WTC11 (cell line): ENCODE data around the gene FRK. TPM values are rescaled to one million over a fixed set of nuclear protein-coding genes. Genes with fewer than 3 reads are reported as not detected.

ENCODE experiments used
- ATAC-seq: fragments of 200-7000 bp; cut with Tn5 transposase; 2 replicates; pipeline ENCODE4 v1.10.0; 2021; ENCODE audit warnings: mild to moderate bottlenecking, moderate library complexity
- CTCF ChIA-PET: fragments of 300-600 bp; sonication (Branson Sonifier 250); formaldehyde crosslinking; loops from one replicate; lab custom pipeline; 2021; ENCODE audit warnings: antibody characterized with exemption; lab: Charles Lee
- POLR2A ChIA-PET: fragments of 350-600 bp; sonication (Branson Sonifier 250); formaldehyde crosslinking; loops from one replicate; lab custom pipeline; 2021; ENCODE audit warnings: antibody characterized with exemption; lab: Charles Lee
- DNase-seq: peaks from one replicate; pipeline ENCODE4 v3.0.0; 2021; ENCODE audit warnings: low spot score
- H3K27ac Mint-ChIP-seq: 2 replicates; pipeline ENCODE4 v1.8.0; 2021; ENCODE audit warnings: mixed read lengths
- H3K27me3 Mint-ChIP-seq: 2 replicates; pipeline ENCODE4 v1.8.0; 2021; ENCODE audit warnings: low read depth, mild to moderate bottlenecking, moderate library complexity, mixed read lengths
- H3K36me3 Mint-ChIP-seq: 2 replicates; pipeline ENCODE4 v1.8.0; 2021; ENCODE audit warnings: mixed read lengths
- H3K4me1 Mint-ChIP-seq: 2 replicates; pipeline ENCODE4 v1.8.0; 2022; ENCODE audit warnings: mixed read lengths
- H3K4me3 Mint-ChIP-seq: 2 replicates; pipeline ENCODE4 v1.8.0; 2021; ENCODE audit warnings: mild to moderate bottlenecking, moderate library complexity, mixed read lengths
- H3K9me3 Mint-ChIP-seq: 2 replicates; pipeline ENCODE4 v1.8.0; 2021; ENCODE audit warnings: mixed read lengths
- ELF4 ChIP-seq: sonication (generic); formaldehyde crosslinking; IDR thresholded peaks from 2 replicates; pipeline ENCODE4 v1.8.1; 2022; ENCODE audit warnings: low read depth, mild to moderate bottlenecking, moderate library complexity, missing genetic modification reagents
- FOXJ3 ChIP-seq: sonication (generic); formaldehyde crosslinking; IDR thresholded peaks from 2 replicates; pipeline ENCODE4 v1.9.0; 2021; ENCODE audit warnings: missing genetic modification reagents, mild to moderate bottlenecking, borderline replicate concordance
- NFYB ChIP-seq: sonication (generic); formaldehyde crosslinking; conservative IDR thresholded peaks from 2 replicates; pipeline ENCODE4 v1.8.0; 2022; ENCODE audit warnings: low read depth, missing genetic modification reagents
- NR1H2 ChIP-seq: sonication (generic); formaldehyde crosslinking; IDR thresholded peaks from 2 replicates; pipeline ENCODE4 v1.9.0; 2021; ENCODE audit warnings: mild to moderate bottlenecking, moderate library complexity, missing genetic modification reagents
- PRRX2 ChIP-seq: fragments of 250-450 bp; sonication (Bioruptor Pico); IDR thresholded peaks from 2 replicates; pipeline ENCODE4 v1.8.0; 2021; ENCODE audit warnings: mild to moderate bottlenecking
- SP1 ChIP-seq: sonication (generic); formaldehyde crosslinking; conservative IDR thresholded peaks from 2 replicates; pipeline ENCODE4 v1.8.1; 2022; ENCODE audit warnings: missing genetic modification reagents
- TCF7 ChIP-seq: sonication (generic); formaldehyde crosslinking; IDR thresholded peaks from 2 replicates; pipeline ENCODE4 v1.8.0; 2022; ENCODE audit warnings: mild to moderate bottlenecking, low read depth, missing genetic modification reagents, moderate library complexity
- TEAD4 ChIP-seq: sonication (generic); formaldehyde crosslinking; IDR thresholded peaks from 2 replicates; pipeline ENCODE4 v1.8.0; 2022; ENCODE audit warnings: mild to moderate bottlenecking, missing genetic modification reagents
- TP53 ChIP-seq: sonication (generic); formaldehyde crosslinking; IDR thresholded peaks from 2 replicates; pipeline ENCODE4 v1.8.1; 2023; ENCODE audit warnings: mild to moderate bottlenecking, missing genetic modification reagents
- ZNF138 ChIP-seq: sonication (generic); formaldehyde crosslinking; conservative IDR thresholded peaks from 2 replicates; pipeline ENCODE4 v1.8.1; 2022; ENCODE audit warnings: mild to moderate bottlenecking, moderate library complexity, missing genetic modification reagents
- ZNF232 ChIP-seq: sonication (generic); formaldehyde crosslinking; IDR thresholded peaks from 2 replicates; pipeline ENCODE4 v1.8.0; 2022; ENCODE audit warnings: mild to moderate bottlenecking, missing genetic modification reagents
- ZNF423 ChIP-seq: fragments of 250-450 bp; sonication (Bioruptor Pico); IDR thresholded peaks from 2 replicates; pipeline ENCODE4 v2.1.2; 2022; ENCODE audit warnings: mild to moderate bottlenecking, moderate library complexity
- total RNA-seq: library from RNA; stranded (reverse); gene quantifications from 3 replicates; pipeline ENCODE4 v1.2.3, GENCODE V29; 2021
- TF ChIP-seq, protein P1 (sequence below): sonication (generic); formaldehyde crosslinking; conservative IDR thresholded peaks from 2 replicates; pipeline ENCODE4 v1.8.1; 2023; ENCODE audit warnings: mild to moderate bottlenecking, low read depth, missing genetic modification reagents, moderate library complexity
- TF ChIP-seq, protein P2 (sequence below): fragments of 250-450 bp; sonication (Bioruptor Pico); conservative IDR thresholded peaks from 2 replicates; pipeline ENCODE4 v1.9.0; 2021; ENCODE audit warnings: mild to moderate bottlenecking
- TF ChIP-seq, protein P3 (sequence below): sonication (generic); formaldehyde crosslinking; IDR thresholded peaks from 2 replicates; pipeline ENCODE4 v1.8.0; 2022; ENCODE audit warnings: mild to moderate bottlenecking, missing genetic modification reagents
- TF ChIP-seq, protein P4 (sequence below): sonication (generic); formaldehyde crosslinking; IDR thresholded peaks from 2 replicates; pipeline ENCODE4 v1.8.1; 2022; ENCODE audit warnings: mild to moderate bottlenecking, moderate library complexity, missing genetic modification reagents
- TF ChIP-seq, protein P5 (sequence below): sonication (generic); formaldehyde crosslinking; IDR thresholded peaks from 2 replicates; pipeline ENCODE4 v1.8.1; 2023; ENCODE audit warnings: mild to moderate bottlenecking, missing genetic modification reagents, moderate library complexity
- TF ChIP-seq, protein P6 (sequence below): fragments of 250-450 bp; sonication (Bioruptor Pico); IDR thresholded peaks from 2 replicates; pipeline ENCODE4 v1.8.0; 2021; ENCODE audit warnings: mild to moderate bottlenecking
- TF ChIP-seq, protein P7 (sequence below): sonication (generic); formaldehyde crosslinking; IDR thresholded peaks from 2 replicates; pipeline ENCODE4 v1.8.1; 2023; ENCODE audit warnings: mild to moderate bottlenecking, moderate library complexity, missing genetic modification reagents

FRK gene
- total RNA-seq, 1 experiment from 2014 or later: 0.13 TPM

DNA sequence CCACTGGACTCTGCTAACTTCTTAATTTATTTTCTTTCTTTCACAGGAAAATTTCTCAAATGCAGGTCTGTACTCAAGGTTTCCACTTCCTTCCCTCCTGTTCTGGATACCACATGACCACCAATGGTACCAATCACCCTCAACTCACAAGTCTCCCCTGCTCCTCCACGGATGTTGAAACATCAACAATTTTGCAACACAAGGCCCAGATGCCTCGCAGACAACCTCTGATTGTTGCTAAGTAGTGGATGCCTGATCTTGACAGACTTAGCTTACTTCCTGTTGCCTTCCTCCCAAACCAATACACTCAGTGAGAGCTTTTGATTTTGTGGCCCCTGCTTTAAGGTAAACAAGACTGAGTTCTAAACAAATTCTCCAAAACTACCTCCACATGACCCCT is 146.6 kb downstream of the FRK start (continued):
- TF ChIP-seq, protein P1, sequence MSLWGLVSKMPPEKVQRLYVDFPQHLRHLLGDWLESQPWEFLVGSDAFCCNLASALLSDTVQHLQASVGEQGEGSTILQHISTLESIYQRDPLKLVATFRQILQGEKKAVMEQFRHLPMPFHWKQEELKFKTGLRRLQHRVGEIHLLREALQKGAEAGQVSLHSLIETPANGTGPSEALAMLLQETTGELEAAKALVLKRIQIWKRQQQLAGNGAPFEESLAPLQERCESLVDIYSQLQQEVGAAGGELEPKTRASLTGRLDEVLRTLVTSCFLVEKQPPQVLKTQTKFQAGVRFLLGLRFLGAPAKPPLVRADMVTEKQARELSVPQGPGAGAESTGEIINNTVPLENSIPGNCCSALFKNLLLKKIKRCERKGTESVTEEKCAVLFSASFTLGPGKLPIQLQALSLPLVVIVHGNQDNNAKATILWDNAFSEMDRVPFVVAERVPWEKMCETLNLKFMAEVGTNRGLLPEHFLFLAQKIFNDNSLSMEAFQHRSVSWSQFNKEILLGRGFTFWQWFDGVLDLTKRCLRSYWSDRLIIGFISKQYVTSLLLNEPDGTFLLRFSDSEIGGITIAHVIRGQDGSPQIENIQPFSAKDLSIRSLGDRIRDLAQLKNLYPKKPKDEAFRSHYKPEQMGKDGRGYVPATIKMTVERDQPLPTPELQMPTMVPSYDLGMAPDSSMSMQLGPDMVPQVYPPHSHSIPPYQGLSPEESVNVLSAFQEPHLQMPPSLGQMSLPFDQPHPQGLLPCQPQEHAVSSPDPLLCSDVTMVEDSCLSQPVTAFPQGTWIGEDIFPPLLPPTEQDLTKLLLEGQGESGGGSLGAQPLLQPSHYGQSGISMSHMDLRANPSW (CRISPR knock-in tag): no peak
- TF ChIP-seq ZNF423 (CRISPR knock-in tag) (no peak), ELF4 (no peak), PRRX2 (CRISPR knock-in tag) (no peak), NFYB (CRISPR knock-in tag) (no peak), TEAD4 (CRISPR knock-in tag) (no peak)
- TF ChIP-seq, protein P2, sequence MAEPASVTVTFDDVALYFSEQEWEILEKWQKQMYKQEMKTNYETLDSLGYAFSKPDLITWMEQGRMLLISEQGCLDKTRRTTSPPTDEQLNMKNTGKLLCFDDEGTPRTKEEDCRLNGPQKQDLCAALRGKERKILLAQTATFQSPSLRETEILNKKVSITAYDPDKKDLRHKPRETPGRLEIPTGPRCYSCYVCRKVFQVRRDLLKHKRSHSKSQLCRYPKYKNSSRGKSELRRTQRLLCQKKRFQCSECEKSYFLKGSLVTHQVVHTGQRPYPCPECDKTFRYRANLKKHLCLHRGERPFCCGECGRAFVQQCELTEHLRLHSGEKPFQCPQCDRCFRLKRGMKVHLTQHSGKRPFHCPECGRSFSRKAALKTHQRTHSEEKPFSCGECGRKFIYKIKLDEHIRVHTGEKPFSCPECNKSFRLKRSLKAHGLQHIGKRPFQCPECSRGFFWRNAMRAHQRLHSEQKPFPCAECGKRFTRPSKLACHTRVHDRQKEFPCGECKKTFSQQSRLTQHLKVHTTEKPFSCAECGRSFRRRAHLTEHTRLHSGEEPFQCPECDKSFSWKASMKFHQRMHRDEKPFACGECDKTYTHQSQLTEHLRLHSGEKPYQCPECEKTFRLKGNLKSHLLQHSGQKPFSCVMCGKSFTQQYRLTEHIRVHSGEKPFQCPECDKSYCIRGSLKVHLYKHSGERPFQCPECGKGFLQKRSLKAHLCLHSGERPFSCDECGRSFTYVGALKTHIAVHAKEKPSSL (CRISPR knock-in tag): no peak

DNA sequence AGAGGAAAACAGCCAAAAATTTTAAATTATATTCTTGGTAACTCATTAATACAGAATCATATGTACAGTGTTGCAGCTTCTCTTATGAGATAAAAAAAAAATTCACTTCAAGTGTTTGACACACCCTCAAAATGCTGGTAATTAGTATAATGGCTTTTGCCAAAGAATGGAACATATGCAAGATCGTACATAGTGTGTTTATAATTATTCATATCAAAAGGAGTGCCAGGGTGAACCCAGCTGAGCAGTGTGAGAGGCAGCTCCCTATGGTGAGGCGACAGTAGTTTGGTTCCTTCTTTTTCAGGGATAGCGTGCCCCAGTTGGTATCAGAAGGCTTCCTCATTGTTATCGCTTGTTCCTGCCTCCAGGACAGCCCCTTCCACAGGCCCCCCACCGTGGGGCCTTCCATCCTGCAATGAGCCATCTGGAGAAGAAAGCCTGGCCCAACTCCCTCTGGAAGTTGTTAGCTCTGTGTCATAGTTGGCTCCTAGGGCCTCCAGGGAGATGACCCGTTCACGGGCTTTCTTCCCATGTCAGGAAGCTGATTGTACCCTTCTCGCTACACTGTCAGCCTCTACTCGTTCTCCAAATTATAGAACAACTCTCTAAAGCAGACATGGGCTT is 150.7 kb downstream of the FRK start:
- ATAC-seq (peak; percentile 80), DNase-seq (no peak)
- ChIA-PET POLR2A (no interaction called here), CTCF (interaction anchor here (1.2 kb wide), 1 partner anchor 14 kb away, joined by 3 read pairs; no protein-coding TSS in a partner anchor)
- H3K9me3 Mint-ChIP-seq: no peaks in the 10 kb centered on the region
- no peaks in the 10 kb centered on the region for H3K27me3 Mint-ChIP-seq
- TF ChIP-seq TEAD4 (CRISPR knock-in tag): no peak
- no peak for TF ChIP-seq ELF4
- no peak for TF ChIP-seq SP1 (CRISPR knock-in tag)
- no peak for TF ChIP-seq PRRX2 (CRISPR knock-in tag)
- TF ChIP-seq, protein P3, sequence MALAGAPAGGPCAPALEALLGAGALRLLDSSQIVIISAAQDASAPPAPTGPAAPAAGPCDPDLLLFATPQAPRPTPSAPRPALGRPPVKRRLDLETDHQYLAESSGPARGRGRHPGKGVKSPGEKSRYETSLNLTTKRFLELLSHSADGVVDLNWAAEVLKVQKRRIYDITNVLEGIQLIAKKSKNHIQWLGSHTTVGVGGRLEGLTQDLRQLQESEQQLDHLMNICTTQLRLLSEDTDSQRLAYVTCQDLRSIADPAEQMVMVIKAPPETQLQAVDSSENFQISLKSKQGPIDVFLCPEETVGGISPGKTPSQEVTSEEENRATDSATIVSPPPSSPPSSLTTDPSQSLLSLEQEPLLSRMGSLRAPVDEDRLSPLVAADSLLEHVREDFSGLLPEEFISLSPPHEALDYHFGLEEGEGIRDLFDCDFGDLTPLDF (CRISPR knock-in tag): no peak
- TF ChIP-seq, protein P4, sequence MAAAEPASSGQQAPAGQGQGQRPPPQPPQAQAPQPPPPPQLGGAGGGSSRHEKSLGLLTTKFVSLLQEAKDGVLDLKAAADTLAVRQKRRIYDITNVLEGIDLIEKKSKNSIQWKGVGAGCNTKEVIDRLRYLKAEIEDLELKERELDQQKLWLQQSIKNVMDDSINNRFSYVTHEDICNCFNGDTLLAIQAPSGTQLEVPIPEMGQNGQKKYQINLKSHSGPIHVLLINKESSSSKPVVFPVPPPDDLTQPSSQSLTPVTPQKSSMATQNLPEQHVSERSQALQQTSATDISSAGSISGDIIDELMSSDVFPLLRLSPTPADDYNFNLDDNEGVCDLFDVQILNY (CRISPR knock-in tag): no peak
- no peak for TF ChIP-seq ZNF138 (CRISPR knock-in tag)
- no peak overlapping the region for H3K4me3 Mint-ChIP-seq
- no peak overlapping the region for H3K27ac Mint-ChIP-seq
- H3K36me3 Mint-ChIP-seq: no peaks in the 10 kb centered on the region
- peaks cover 7% of the 10 kb centered on the region for H3K4me1 Mint-ChIP-seq

DNA sequence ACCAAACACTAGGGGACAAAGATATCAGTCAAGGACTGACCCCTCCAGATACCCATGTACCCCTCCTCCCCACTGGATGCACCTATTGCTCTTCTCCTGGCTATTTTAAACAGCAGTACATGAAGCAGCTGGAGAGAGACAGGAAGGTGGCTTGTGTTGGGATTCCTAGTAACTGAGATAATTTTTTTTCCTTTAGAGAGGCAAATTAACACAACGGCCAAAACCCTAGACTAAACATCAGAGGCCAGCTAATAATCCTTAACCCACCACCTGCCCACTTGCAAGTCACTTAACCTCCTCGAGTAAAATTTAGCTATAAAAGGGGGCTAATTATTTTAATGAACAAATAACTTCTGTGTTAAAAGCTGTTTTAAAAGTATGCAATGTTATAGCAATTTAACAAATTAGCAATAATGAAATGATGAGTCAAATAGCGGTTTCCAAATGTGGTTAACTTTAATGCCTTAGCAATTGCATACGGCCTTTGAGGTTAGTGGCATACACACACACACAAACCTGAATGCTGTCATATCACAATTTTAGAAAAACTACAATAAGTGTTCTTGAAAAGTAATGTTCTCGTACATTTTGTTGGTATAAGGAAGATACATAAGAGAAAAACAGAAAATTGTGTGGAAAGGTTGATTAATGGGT is 151.7 kb downstream of the FRK start:
- Mint-ChIP-seq H3K4me3 (no peak overlapping the region), H3K36me3 (no peaks in the 10 kb centered on the region), H3K27me3 (no peaks in the 10 kb centered on the region), H3K27ac (no peak overlapping the region), H3K9me3 (no peaks in the 10 kb centered on the region), H3K4me1 (peaks cover 3% of the 10 kb centered on the region)
- DNase-seq (no peak), ATAC-seq (no peak)
- ChIA-PET CTCF (no interaction called here), POLR2A (no interaction called here)
- TF ChIP-seq, protein P5, sequence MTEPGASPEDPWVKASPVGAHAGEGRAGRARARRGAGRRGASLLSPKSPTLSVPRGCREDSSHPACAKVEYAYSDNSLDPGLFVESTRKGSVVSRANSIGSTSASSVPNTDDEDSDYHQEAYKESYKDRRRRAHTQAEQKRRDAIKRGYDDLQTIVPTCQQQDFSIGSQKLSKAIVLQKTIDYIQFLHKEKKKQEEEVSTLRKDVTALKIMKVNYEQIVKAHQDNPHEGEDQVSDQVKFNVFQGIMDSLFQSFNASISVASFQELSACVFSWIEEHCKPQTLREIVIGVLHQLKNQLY (CRISPR knock-in tag): no peak
- TF ChIP-seq FOXJ3 (CRISPR knock-in tag) (no peak), NFYB (CRISPR knock-in tag) (no peak), TCF7 (CRISPR knock-in tag) (no peak), NR1H2 (no peak), TP53 (no peak), ZNF232 (CRISPR knock-in tag) (no peak)
- TF ChIP-seq, protein P6, sequence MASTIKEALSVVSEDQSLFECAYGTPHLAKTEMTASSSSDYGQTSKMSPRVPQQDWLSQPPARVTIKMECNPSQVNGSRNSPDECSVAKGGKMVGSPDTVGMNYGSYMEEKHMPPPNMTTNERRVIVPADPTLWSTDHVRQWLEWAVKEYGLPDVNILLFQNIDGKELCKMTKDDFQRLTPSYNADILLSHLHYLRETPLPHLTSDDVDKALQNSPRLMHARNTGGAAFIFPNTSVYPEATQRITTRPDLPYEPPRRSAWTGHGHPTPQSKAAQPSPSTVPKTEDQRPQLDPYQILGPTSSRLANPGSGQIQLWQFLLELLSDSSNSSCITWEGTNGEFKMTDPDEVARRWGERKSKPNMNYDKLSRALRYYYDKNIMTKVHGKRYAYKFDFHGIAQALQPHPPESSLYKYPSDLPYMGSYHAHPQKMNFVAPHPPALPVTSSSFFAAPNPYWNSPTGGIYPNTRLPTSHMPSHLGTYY (CRISPR knock-in tag): no peak
- TF ChIP-seq, protein P7, sequence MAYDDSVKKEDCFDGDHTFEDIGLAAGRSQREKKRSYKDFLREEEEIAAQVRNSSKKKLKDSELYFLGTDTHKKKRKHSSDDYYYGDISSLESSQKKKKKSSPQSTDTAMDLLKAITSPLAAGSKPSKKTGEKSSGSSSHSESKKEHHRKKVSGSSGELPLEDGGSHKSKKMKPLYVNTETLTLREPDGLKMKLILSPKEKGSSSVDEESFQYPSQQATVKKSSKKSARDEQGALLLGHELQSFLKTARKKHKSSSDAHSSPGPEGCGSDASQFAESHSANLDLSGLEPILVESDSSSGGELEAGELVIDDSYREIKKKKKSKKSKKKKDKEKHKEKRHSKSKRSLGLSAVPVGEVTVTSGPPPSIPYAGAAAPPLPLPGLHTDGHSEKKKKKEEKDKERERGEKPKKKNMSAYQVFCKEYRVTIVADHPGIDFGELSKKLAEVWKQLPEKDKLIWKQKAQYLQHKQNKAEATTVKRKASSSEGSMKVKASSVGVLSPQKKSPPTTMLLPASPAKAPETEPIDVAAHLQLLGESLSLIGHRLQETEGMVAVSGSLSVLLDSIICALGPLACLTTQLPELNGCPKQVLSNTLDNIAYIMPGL (CRISPR knock-in tag): no peak
- TF ChIP-seq, protein P4 (CRISPR knock-in tag): no peak
